Ascending aorta (tissue), 2 donors: Measurements from ENCODE around the gene LITAF. TPM values are rescaled to one million over a fixed set of nuclear protein-coding genes. Genes with fewer than 3 reads are reported as not detected.

Experiments used
- DNase-seq, 2 donors: peaks; one replicate each; pipeline ENCODE4 v3.0.0-alpha.2; 2019; ENCODE audit warnings: low spot score in 2 of 2
- H3K27ac ChIP-seq, 2 donors: fragments of 200-600 bp; sonication (generic); one replicate each; pipeline ENCODE4 v1.5.1; 2016 to 2017; ENCODE audit warnings: mild to moderate bottlenecking in 1 of 2
- H3K27me3 ChIP-seq: fragments of 200-600 bp; sonication (generic); one replicate; pipeline ENCODE4 v1.5.1; 2017
- H3K36me3 ChIP-seq, 2 donors: fragments of 200-600 bp; sonication (generic); one replicate each; pipeline ENCODE4 v1.5.1; 2016
- H3K4me1 ChIP-seq, 2 donors: fragments of 200-600 bp; sonication (generic); one replicate each; pipeline ENCODE4 v1.5.1; 2016 to 2017; ENCODE audit warnings: mild to moderate bottlenecking in 1 of 2
- H3K4me3 ChIP-seq, 2 donors: fragments of 200-600 bp; sonication (generic); one replicate each; pipeline ENCODE4 v1.5.1; 2016 to 2017; ENCODE audit warnings: mild to moderate bottlenecking in 1 of 2
- H3K9me3 ChIP-seq, 2 donors: fragments of 200-600 bp; sonication (generic); one replicate each; pipeline ENCODE4 v1.5.1; 2016
- CTCF ChIP-seq, 3 experiments: fragments of 200-600 bp in 2 of 3; fragments of 450-650 bp in 1 of 3; sonication (generic) in 2 of 3; IDR thresholded peaks; one replicate each; pipeline ENCODE4 v1.5.1; 2016 to 2019; ENCODE audit warnings: antibody characterized with exemption in 3 of 3, mild to moderate bottlenecking in 1 of 3, moderate library complexity in 1 of 3
- intact Hi-C: fragments of 100-400 bp; cut with DNase I; formaldehyde crosslinking; loops from one replicate; pipeline ENCODE4 v1.15.1; 2023
- total RNA-seq: library from RNA; depleted of rRNA; stranded (reverse); fragments of >200 nt; gene quantifications from one replicate; pipeline ENCODE4 v1.1.0, GENCODE V29; 2016

LITAF gene
- total RNA-seq, 1 donor from 2014 or later: 40.7 TPM

GRCh38 chr16:11624636-11625607 lies 38.2 kb upstream of the LITAF start:
- Histone ChIP-seq H3K36me3 (no peaks in the 10 kb centered on the region), H3K27ac (no peak overlapping the region), H3K4me3 (no peak overlapping the region), H3K27me3 (no peaks in the 10 kb centered on the region), H3K4me1 (peaks cover 0 to 4% of the 10 kb centered on the region in 2 donors), H3K9me3 (no peaks in the 10 kb centered on the region)
- TF ChIP-seq CTCF (IDR thresholded peaks at IDR 0.05): no peak
- no peak for DNase-seq
- intact Hi-C loops: no loop called here

- TF ChIP-seq CTCF (IDR thresholded peaks at IDR 0.05): no peak
- Histone ChIP-seq H3K27me3 (no peaks in the 10 kb centered on the region), H3K27ac (no peak overlapping the region), H3K9me3 (no peaks in the 10 kb centered on the region), H3K4me1 (peaks cover 0 to 4% of the 10 kb centered on the region in 2 donors), H3K36me3 (no peaks in the 10 kb centered on the region), H3K4me3 (no peak overlapping the region)
- no peak for DNase-seq
- intact Hi-C loops: no loop called here
These were observed 37.5 kb upstream of the LITAF start for GRCh38 chr16:11624205-11624604.

- DNase-seq: no peak
- Histone ChIP-seq H3K36me3 (no peaks in the 10 kb centered on the region), H3K4me1 (peaks cover 0 to 4% of the 10 kb centered on the region in 2 donors), H3K27ac (peak overlapping the region in 1 of 2 donors; percentile 17), H3K9me3 (no peaks in the 10 kb centered on the region), H3K27me3 (no peaks in the 10 kb centered on the region), H3K4me3 (peak overlapping the region; percentile 6 to 51)
- TF ChIP-seq CTCF (IDR thresholded peaks at IDR 0.05): no peak
- intact Hi-C loops: no loop called here
These were observed 35.4 kb upstream of the LITAF start for GRCh38 chr16:11621920-11622651.

GRCh38 chr16:11621539-11621919 lies 34.8 kb upstream of the LITAF start:
- DNase-seq: no peak
- Histone ChIP-seq H3K9me3 (no peaks in the 10 kb centered on the region), H3K4me3 (peak overlapping the region; percentile 6 to 51), H3K4me1 (peaks cover 0 to 4% of the 10 kb centered on the region in 2 donors), H3K36me3 (no peaks in the 10 kb centered on the region), H3K27me3 (no peaks in the 10 kb centered on the region), H3K27ac (peak overlapping the region in 1 of 2 donors; percentile 24)
- intact Hi-C loops: no loop called here
- TF ChIP-seq CTCF (IDR thresholded peaks at IDR 0.05): no peak

- Histone ChIP-seq H3K4me1 (peaks cover 0 to 4% of the 10 kb centered on the region in 2 donors), H3K27ac (no peak overlapping the region), H3K27me3 (no peaks in the 10 kb centered on the region), H3K4me3 (no peak overlapping the region), H3K9me3 (no peaks in the 10 kb centered on the region), H3K36me3 (no peaks in the 10 kb centered on the region)
- DNase-seq: no peak
- TF ChIP-seq CTCF (IDR thresholded peaks at IDR 0.05): no peak
- intact Hi-C loops: no loop called here
These were observed 33.7 kb upstream of the LITAF start for GRCh38 chr16:11620243-11621003.
